ENCODE results near the gene LRPAP1.

LRPAP1 gene

DNA sequence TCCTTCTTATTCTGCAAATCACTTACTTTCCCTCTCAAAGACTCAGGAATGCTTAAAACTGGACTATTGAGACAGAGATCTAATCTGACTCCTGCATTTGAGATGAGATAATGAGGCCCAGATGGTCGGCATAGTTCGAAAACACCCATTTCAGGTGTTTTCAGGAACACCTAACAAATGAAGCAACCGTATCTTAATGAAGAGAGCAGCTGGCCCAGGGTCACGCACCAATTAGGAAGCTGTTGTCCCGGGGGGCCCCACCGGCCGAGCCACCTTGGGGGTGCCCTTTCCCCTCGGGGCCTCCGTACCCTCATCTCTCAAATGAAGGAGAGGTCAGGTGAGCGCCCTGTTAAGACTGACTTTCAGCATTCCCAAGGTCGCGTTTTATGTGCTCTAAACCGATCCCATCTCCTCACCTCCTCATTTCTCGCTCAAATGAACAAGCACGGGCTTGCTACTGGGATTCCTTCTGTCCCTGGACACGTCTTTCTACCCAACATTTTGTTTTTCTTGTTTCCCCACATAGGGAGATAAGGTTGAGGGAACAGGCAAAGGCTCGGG, 824 bp downstream of the LRPAP1 start:
- DNase-seq, result no peak

DNA sequence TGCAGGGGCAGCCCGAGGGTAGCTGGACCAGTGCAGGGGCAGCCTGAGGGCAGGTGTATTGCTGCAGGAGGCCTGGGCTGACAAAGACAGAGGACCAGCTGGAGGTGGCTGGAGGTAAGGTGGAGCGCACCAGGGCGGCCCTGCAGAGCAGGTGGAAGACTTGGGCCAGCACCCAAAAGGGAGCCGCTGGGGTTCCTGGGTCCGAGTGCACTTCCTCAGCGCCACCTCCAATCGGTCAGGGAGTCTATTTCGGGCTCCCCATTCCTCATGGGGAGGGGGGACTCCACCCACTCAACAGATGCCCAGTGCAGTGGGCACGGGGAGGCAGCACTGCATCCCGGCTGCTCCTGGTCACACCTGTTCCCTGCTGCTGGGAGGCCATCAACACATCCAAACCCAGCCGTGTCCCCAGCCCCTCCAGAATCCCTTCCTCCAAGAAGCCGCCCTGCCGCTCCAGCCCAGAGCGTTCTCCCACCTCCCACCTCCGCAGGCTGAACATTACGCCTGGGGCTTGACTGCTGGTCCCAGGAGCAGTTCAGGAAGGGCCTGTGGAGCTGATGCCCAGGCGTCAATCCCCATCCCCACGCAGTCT, 1.5 kb downstream of the LRPAP1 start:
- no peak for DNase-seq

DNA sequence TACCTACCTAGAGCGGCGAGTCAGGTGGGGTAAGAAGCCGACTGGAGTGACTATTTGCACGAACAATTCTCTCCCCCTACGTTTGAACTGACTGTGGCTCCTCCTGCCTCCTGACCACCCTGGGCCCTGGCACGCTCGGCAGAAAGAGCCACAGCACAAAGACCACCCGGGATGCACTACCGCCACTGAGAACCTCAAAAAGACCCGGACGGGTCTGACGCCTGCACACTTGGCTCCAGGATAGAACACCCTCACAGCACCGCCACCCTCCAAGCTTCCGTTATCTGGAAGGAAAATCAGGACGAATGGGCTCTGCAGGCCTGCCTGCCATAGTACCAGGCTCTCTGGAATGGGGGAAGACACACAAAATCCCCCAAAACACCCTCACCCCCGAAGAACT, 2.2 kb downstream of the LRPAP1 start:
- DNase-seq, result no peak

DNA sequence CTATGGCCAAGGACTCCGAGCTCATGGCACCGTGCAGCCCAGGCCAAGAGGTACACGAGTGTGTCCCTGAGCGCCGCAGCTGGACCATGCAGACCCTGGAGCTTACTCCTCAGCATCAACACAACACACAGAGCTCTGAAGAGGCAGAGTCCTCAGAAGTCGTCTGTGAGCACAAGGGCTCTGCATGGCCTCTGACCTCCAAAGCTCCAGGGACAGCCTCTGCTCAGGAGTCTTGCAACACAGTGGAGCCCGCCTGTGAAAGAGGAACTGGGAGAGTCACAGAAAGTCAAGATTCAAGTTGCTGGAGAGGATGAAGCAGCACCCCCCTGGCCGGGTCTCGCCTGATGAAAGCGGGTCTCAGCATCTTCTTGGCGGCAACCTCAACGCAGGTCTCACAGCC, 2.9 kb downstream of the LRPAP1 start:
- no peak for DNase-seq

DNA sequence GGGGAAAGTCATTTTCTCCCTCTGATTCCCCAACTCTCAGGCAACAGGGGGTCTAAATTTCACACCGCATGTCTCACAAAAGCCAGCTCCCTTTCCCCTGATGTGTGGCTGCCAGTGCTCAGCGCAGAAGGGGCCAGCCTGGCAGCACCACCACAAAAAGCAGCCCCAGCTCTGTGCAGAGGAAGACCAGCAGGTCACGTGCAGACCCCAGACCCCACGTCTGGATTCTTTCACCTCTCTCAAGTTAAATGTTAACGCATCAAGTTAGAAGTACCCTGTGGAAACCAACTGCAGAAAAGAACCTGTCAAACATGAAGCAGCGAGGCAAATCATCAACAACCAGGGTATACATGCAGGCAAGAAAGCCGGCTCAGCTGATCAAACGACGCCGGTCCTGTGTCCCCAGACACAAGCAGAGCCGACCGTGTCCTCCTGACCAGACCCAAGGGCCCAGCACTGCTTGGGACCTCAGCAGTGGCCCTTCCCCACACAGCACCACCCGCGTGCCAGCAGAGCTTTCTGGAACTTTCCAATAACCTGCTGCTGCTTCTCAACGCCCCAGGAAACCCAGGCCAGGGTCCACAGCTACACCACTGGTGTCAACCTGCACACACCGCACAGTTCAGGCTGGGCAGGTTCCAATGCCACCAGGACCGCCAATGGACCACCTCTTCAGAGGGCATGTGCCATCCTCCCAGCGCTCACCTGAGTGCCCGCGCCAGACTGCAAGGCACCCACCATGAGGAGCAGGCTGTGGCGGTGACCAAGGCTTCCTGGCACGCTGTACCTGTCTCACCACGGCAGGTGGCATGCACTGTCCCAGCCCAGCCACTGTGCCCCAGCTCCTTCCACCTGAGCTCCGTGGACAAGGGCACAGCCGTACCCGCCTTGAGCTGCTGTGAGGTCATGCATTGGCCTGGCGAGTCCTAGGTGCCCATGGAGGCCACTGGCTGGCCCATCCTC, 4.0 kb downstream of the LRPAP1 start:
- no peak for DNase-seq

DNA sequence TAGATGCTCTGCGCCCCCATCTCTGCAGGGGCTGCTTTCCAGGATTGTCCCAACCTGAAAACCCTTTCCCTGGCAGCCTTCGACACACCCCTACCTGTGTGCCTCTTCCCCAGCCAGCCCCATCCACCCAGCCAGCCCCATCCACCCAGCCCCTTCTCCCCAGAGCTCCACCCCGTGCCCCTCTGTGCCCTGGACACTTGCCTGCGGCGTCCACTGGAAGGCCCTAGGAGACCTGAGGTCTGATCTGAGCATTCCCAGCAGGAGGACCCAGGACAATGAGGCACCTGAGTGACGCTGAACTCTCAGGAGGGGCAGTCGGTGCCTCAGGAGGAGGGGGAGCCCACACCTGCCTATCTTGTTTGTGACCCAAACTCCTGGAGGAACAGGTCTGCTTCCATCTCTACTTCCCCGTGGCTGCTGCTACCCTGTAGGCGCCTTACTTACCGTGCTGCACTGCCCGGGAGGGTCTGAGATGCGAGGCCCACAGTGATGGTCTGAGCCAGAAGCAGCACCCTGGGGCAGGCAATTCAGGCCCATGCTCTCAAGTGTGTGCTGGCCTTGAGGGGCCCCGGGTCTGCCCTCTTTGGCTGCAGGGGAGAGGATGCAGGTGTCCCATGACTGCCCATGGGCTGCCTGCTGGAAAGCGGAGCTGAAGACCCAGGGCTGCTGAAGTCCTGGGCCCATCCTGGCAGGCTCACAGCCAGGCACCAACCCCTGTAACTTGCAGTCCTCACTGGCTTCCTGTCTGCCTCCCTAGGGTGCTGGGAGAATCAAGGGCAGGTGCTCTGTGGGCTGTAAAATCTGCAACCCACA, 4.9 kb downstream of the LRPAP1 start:
- no peak for DNase-seq

DNA sequence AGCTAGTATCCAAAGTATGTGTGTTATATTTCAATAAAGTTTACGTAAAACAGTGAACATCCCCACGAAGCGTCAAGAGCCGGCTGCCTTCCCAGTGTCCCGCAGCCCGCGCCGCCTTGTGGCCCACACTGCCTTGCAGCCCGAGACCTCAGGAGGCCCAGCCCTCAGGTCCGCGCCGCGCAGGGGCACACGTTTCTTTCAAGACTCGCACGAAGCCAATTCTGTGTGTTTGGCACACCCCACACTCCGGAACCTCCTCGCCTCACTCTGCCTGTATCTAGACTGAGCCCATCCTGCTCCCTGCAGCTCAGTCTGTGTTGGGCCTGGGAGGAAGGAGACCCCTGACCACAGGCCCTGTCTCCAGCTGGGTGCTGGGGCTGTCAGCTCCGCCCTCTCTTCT, 5.8 kb downstream of the LRPAP1 start:
- no peak for DNase-seq

DNA sequence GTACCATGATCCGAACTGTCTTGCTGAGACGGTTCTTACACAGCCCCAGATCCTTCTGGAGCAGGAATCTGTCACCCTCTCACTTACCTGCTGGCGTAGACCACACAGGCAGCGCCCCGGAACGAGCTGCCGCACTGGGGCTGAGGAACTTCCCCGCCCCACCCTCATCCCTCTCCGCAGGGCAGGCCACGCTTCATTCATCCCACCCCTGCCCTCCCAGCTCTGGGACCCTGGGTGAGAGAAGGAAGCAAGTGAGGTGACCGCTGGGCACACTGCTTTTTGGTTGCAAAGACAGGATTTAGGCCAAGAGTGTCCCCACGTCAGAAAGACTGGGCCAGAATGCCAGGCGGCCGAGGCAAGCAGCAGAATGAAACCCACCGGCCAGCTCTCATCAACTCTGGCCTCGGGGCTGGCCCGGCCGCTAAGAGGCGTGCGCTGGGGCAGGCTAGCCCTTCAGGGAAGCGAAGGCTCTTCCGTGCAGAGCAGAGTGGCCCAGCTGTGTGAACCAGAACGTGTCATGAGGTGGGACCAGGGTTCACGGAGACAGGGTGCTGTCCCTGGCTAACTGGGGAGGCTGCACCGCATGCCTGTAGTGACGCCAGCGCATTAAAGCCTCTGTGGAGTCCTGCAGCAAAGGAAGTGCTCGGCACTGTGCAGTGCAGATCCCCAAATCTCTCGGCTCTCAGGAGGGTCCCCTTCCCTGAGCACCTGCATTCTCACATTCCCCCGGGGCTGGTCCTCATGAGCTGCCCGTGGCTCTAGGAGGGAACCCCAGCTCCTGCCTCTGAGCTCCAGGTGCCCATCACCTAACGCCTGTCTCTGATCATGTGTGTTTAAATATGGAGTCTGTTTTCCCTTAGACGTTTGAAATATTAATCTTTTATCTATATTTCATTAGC, 6.4 kb downstream of the LRPAP1 start:
- no peak for DNase-seq

DNA sequence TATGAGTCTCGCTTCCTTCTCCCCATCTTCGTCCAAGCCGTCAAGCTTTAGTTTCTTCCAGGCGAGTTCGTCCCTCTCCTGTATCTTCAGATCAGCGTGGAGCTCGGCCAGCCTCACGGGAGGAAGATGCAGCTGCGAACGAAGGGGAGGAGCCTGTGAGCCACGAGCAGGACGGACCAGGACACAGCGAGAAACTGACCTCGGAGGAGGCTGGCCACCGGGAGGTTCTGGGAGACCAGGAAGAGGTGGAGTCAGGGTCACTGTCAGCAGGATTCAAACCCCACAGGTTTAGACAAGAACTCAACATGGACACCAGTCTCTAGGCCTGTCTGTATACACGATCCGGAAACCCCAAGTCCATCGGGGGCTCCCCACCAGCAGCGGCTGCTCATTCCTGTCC, 7.3 kb downstream of the LRPAP1 start:
- DNase-seq, result no peak

DNA sequence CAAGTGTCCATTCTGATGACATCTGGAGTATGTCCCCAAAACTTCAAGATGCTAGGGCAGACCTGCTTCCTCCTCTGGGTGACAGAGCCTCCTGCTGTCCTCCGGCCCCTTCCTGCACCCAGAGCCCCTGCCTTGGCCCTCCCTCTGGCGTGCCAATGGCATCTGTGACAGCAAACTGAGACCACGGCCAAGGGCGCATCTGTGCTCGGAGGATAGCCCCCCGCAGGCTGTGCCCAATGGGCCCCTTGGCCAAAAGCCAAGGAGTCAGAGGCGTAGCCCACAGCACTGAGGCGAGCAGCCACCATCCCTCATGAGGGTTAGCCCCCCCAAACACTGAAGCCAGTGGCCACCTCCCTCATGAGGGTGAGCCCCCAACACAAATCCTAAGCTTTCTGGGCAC, 7.9 kb downstream of the LRPAP1 start:
- no peak for DNase-seq

DNA sequence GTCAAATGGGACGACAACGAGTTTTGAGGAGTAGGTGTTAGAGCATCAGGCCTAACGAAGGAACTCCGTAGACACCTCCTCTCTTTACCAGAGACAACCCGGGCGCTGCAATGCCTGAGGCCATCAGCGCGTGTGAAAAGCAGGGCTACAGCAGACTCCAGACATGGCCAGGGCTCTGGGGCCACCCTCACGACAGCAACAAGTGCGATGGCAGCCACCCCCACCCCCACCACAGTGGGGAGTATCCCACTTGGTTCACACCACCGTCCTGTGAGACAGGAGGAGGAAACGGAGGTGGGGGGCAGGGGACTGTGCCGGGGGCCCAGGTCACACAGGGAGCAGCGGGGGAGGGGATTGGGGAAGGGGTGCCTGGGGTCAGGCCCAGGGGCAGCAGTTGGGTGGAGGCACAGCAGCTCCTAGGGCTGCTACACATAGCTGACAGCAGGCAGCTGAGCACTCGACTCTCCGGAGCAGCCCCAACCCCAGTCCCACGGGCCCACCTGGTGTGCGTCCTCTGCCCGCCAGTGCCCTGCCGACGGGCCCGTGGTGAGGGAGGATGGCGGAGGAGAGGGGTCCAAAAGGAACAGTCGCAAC, 8.5 kb downstream of the LRPAP1 start:
- DNase-seq, result no peak

DNA sequence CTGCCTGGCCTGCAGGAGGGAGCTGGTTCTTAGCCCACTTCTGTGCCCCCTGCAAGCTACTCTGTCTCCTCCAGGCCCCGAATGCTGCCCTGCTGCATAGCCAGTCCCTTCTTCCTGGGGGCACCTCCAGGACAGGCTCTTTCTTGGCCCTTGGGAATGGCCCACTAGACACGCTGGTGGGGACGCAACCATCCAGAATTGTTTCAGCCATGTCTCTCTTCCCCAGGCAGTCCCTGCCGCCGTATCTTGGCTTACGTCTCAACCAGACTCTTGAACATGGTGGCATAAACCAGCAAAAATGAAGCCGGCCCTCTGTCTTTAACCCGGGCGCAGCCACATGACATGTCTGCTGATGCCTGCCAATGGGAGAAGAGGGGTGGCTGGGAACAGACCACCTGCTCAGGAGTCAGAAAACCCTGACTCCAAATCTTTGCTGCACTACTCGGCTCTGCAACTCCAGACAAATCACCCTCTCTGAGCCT, 9.0 kb downstream of the LRPAP1 start:
- DNase-seq, result no peak

DNA sequence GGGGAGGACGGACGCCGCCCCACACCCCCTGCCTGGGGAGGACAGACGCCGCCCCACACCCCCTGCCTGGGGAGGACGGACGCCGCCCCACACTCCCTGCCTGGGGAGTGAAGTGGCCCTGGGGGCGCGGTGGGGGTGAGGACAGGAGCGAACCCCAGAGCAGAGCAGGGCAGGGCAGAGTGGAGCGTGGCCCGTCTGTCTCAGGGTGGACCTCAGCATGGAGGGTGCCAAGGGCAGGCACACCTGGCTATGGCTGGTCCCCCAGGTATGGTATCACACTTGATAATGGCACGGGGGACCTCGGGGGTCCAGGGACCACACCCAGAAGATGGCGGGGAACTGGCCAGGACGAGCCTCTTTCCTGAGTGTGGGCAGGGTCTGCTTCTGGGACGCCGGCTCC, 9.6 kb downstream of the LRPAP1 start:
- no peak for DNase-seq

DNA sequence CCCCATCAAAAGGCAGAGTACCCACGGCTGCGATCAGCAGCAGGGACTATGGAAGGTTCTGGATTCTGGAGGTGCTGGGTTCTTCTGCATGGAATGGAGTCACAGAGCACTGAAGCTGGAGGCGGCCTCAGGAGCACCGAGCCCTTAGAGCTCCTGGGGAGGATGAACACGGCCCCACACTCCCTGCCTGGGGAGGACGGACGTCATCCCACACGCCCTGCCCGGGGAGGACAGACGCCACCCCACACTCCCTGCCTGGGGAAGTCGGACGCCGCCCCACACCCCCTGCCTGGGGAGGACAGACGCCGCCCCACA, 9.9 kb downstream of the LRPAP1 start:
- no peak for DNase-seq

DNA sequence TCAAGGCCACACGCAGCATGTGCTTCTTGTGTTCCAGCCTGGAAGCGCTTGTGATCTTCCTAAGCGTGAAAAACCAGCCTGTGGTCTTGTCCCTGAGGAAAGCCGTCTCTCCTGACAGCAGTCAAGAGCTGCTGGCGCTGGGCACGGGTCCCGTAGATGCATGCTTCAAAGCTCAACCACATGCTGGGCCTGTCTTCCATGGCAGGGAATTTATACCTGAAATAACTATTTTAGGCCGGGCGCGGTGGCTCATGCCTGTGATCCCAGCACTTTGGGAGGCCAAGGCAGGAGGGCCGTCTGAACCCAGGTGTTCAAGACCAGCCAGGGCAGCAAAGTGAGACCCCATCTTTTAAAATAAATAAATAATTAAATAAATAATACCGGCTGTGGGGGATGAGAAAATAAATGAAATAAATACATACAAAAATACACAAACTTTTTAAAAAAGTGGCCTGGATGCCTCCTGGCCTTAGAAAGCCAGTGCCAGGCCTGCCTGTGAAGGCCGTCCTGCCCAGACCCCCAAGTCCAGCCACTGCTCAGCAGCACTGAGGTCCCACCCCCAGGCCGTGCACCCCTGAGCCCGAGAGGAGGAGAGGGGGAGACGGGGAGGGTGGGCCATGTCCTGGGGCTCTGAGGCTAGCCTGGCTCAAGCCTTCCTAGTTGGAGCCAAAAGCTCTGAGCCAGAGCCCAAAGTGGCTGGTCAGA, 10.4 kb downstream of the LRPAP1 start:
- DNase-seq, result no peak

DNA sequence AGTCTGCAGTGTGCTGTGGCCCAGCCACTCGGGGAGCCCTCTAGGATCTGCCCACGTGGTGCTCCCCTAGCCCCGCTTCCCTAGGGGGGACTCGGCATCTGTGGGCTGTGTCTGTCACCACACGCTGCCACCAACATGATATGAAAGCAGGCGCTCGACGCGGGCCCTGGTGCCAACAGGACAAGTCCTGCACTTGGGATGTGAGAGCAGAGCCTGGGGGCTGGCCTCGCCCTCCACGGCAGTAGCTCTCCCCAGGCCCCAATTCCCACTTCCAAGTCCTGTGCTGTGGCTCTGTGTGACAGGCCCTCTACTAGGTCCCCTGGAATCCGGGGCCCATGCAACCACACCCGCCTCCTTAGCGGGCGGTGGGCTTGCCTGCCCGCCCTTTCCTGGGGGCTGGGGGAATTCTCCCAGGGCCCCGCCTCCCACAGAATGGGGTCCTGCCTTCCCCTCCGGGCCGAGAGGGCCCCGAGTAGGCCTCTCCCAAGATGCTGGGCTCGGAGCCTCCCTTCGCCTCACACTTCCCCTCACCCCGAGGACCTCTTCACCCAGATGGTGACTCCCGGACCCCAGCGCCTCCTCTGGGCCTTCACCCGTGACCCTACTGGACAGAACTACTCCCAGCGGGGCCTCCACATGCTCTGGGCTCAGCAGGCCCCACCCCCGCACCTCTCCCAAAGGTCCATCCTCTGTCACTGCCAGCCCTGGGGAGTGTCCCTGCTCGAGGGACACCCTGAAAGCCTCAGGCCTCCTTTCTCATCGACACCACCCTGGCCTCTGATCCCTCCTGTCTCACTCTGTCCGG, 11.2 kb downstream of the LRPAP1 start:
- DNase-seq, result no peak

DNA sequence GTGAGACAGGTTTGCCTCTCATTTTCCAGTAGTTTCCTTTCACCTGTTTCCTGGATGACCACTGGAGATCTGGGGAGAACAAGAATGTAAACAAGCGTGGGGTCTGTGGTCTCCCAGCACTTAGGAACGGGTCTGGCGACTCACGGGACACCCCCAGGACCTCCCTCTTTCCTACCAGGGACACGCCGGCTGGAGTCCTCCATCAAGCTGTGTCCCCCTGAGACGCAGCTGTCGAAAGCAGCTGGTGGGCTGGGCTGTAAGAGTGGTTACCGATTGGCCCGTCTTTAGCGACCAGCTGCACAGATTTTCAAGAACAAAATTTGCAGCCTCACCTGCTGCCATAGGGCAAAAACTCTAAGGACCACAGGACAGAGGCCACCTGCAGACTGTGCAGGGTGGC, 11.9 kb downstream of the LRPAP1 start:
- DNase-seq, result no peak

DNA sequence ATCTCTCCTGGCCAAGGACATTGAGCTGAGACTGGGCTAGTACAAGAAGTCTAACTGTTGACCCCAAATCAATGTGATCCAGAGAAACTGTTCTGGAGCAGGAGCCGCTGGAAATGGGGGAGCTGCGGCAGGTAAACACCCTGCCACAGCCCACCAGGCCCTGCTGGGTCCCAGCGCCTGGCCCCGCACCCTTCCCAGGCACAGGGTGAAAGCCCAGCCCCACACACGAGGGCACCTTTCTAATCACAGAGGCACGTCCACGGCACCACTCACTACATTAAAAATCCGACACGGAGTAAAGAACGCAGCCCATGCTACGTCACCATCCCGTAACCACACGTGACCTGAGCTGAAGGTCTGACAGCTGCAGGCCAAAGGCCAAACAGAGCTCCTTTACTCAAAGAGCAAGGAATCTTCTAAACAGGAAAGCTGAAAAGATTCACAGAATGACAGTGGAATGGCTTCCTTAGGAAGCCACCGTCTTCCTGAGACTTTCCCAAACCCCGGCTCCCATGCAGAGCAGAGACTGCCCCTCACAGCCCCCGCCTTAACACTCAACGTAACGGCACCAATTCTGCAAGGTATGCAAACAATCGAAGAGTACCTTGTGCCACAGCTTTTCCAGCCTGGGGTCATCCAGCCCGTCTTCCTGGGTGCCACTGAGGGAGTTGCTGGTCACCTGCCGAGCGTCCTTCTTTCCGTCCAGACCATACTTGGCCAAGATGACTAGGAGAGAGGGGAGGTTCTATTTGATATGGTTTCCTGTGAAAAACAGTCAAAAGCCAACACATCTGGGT, 12.6 kb downstream of the LRPAP1 start:
- DNase-seq, result no peak

DNA sequence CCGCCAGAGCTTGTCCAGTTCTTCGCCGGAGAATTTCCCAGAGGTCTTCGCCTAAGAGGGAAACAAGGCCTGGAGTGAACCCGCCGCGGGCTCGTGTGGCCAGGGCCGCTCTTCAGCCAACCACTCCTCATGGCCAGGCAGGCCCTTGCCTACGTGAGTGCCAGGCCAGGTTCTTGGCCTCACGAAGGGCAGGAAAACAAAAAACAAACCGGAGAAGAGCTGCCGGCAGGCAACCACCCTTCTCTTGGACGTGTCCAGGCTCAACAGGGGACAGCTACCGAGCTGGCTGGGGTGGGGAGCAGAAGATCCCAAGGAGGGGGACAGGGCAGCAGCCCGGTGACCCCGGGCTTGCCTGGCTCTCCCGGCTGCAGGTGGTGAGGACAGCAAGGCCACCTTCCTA, 13.3 kb downstream of the LRPAP1 start:
- DNase-seq, result no peak

DNA sequence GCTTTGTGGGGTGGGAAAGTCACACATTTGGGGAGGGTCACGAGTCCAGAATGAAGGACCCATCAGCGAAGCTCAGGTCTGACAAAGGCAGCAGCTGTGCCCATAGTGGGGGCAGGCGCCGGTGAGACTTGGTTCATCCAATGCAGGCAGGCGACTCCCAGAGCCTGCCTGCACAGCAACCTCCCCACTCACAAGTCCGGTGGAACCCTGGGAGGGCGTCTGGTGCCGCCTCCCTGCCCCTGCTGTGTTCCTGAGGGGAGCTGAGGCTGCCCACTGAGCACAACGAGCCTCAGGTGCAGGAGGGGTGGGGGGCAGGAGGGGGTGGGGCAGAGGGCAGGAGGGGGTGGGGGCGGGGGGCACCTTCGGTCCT, 13.7 kb downstream of the LRPAP1 start:
- no peak for DNase-seq
